HepG2 (cell line): ENCODE measurements around the gene CCR2. TPM values are rescaled to one million over a fixed set of nuclear protein-coding genes. Genes with fewer than 3 reads are reported as not detected.

Source experiments
- ATAC-seq: fragments of 200-7000 bp; cut with Tn5 transposase; 3 replicates; pipeline ENCODE4 v1.9.1; 2020; ENCODE audit warnings: mild to moderate bottlenecking, moderate library complexity
- Bru-seq: library from RNA; stranded (reverse); fragments of 400-500 nt; gene quantifications from one replicate; lab custom pipeline; 2021; lab: Mats Ljungman, UMichigan
- BruChase-seq, 2 experiments: library from RNA; stranded (reverse); fragments of 400-500 nt; gene quantifications; one replicate each; lab custom pipeline; 2021; lab: Mats Ljungman, UMichigan
- BruUV-seq: library from RNA; stranded (reverse); fragments of 400-500 nt; replicated peaks from 2 replicates; lab custom pipeline; 2021; lab: Mats Ljungman, UMichigan
- CTCF ChIA-PET: fragments of 300-600 bp; formaldehyde crosslinking; extraction: SDS; loops from one replicate; lab custom pipeline; 2021; ENCODE audit warnings: low total read pairs, inconsistent platforms, low intra/inter-chr PET ratio; lab: Yijun Ruan, JAX
- POLR2A ChIA-PET: fragments of 350-600 bp; sonication (Branson Sonifier 250); formaldehyde crosslinking; loops from one replicate; lab custom pipeline; 2020; ENCODE audit warnings: antibody characterized with exemption, inconsistent platforms; lab: Yijun Ruan, JAX
- DNase-seq: peaks from one replicate; pipeline ENCODE4 v3.0.0-alpha.2; 2015; ENCODE audit warnings: low spot score
- FAIRE-seq: peaks from 3 replicates; lab custom pipeline; 2011; peaks lifted over from hg19 to GRCh38; lab: Jason Lieb, UNC
- H2AFZ ChIP-seq: one replicate; pipeline ENCODE4 v1.6.1; 2011; ENCODE audit warnings: low read length, inconsistent platforms
- H3K27ac ChIP-seq: fragments of 300-600 bp; 3 replicates; pipeline ENCODE4 v1.8.0; 2011; ENCODE audit warnings: mixed run types, mild to moderate bottlenecking, mixed read lengths, low read length, inconsistent platforms; ENCODE audit not compliant: insufficient read depth; ENCODE audit errors: extremely low read length
- H3K27me3 ChIP-seq, 2 experiments: fragments of 200-600 bp in 1 of 2; 2 replicates in 1 of 2; 3 replicates in 1 of 2; pipeline versions ENCODE4 v1.6.0 to v1.8.0; 2011; ENCODE audit warnings: low read length in 2 of 2, mild to moderate bottlenecking in 2 of 2, moderate library complexity in 2 of 2, inconsistent platforms in 1 of 2; ENCODE audit not compliant: insufficient read depth in 2 of 2, control insufficient read depth in 1 of 2
- H3K36me3 ChIP-seq, 2 experiments: fragments of 200-600 bp in 1 of 2; replicated peaks in 1 of 2; 2 replicates in 1 of 2; 3 replicates in 1 of 2; pipeline versions ENCODE4 v1.5.1 to v1.8.0; 2011; ENCODE audit warnings: low read length in 2 of 2, inconsistent platforms in 1 of 2; ENCODE audit not compliant: insufficient read depth in 2 of 2, control insufficient read depth in 1 of 2
- H3K4me1 ChIP-seq: 2 replicates; pipeline ENCODE4 v1.5.1; 2012; ENCODE audit warnings: low read length, inconsistent platforms; ENCODE audit not compliant: insufficient read depth
- H3K4me2 ChIP-seq: 2 replicates; pipeline ENCODE4 v1.6.0; 2011; ENCODE audit warnings: low read depth, low read length, inconsistent platforms
- H3K4me3 ChIP-seq, 3 experiments: fragments of 200-600 bp in 1 of 3; sonication (generic), shearing (Covaris generic) in 1 of 3; replicated peaks in 1 of 3; 2 replicates each; pipeline ENCODE4 v1.5.1; 2011 to 2016; ENCODE audit warnings: low read length in 3 of 3, inconsistent platforms in 2 of 3, low read depth in 2 of 3, mild to moderate bottlenecking in 2 of 3, control low read depth in 1 of 3, mixed read lengths in 1 of 3; ENCODE audit not compliant: insufficient read depth in 1 of 3
- H3K79me2 ChIP-seq: one replicate; pipeline ENCODE4 v1.6.1; 2011; ENCODE audit warnings: low read length, inconsistent platforms; ENCODE audit not compliant: insufficient read depth
- H3K9ac ChIP-seq: 2 replicates; pipeline ENCODE4 v1.6.0; 2011; ENCODE audit warnings: mild to moderate bottlenecking, low read depth, low read length, inconsistent platforms; ENCODE audit not compliant: insufficient read depth
- H3K9me3 ChIP-seq: 2 replicates; pipeline ENCODE4 v1.5.1; 2012; ENCODE audit warnings: mild to moderate bottlenecking, low read length
- H4K20me1 ChIP-seq: 2 replicates; pipeline ENCODE4 v1.6.0; 2011; ENCODE audit warnings: inconsistent platforms, mild to moderate bottlenecking, low read length, moderate library complexity; ENCODE audit not compliant: insufficient read depth
- CBX1 ChIP-seq: IDR thresholded peaks from one replicate; pipeline ENCODE4 v1.6.1; 2016; ENCODE audit warnings: antibody characterized with exemption, low read depth
- NR1H2 ChIP-seq: sonication (generic); formaldehyde crosslinking; IDR thresholded peaks from 2 replicates; pipeline ENCODE4 v1.8.1; 2022; ENCODE audit warnings: low read depth, missing genetic modification reagents, borderline replicate concordance
- TBP ChIP-seq: sonication (generic); formaldehyde crosslinking; IDR thresholded peaks from 2 replicates; pipeline ENCODE4 v1.5.0; 2020; ENCODE audit warnings: missing genetic modification reagents
- ZNF567 ChIP-seq: sonication (generic); formaldehyde crosslinking; IDR thresholded peaks from 2 replicates; pipeline ENCODE4 v1.8.1; 2023; ENCODE audit warnings: mild to moderate bottlenecking, missing genetic modification reagents, borderline replicate concordance
- WGBS: methylation state at CpG from one replicate; pipeline ENCODE4 v1.1.6; 2017; ENCODE audit warnings: low lambda C conversion rate; 5-methylcytosine and 5-hydroxymethylcytosine counted together
- in situ Hi-C: cut with HindIII; loops from 2 replicates; pipeline ENCODE4 v1.10.0; 2017; ENCODE audit warnings: low pct_unique_long_range_greater_than_20kb; ENCODE audit not compliant: extremely low pct_ligation_motif_present
- intact Hi-C: fragments of 100-400 bp; cut with micrococcal nuclease; formaldehyde crosslinking; loops from one replicate; pipeline ENCODE4 v1.10.0; 2022; ENCODE audit not compliant: unreplicated experiment
- long read RNA-seq, 2 experiments: library from RNA in 1 of 2; library from polyadenylated mRNA in 1 of 2; stranded (forward) in 1 of 2; unstranded in 1 of 2; transcript quantifications; one replicate each; pipeline ENCODE4 v2.0.0, GENCODE V29; 2019 to 2022
- polyA minus RNA-seq, 3 experiments: library from RNA; depleted of rRNA, polyadenylated mRNA; stranded (reverse); fragments of >200 nt; gene quantifications; 2 replicates each; pipeline ENCODE4 v1.2.3, GENCODE V29; 2011; ENCODE audit warnings: low replicate concordance in 1 of 3
- polyA plus RNA-seq, 8 experiments: library from polyadenylated mRNA; depleted of rRNA in 3 of 8; stranded (reverse) in 7 of 8; unstranded in 1 of 8; fragments of >200 nt; fragmentation: Illumina TruSeq in 4 of 8; extraction: Trizol in 4 of 8; gene quantifications; 2 replicates each; pipeline versions ENCODE4 v1.2.1 to v1.2.3, GENCODE V29; 2011 to 2016; ENCODE audit warnings: low read depth in 4 of 8, missing spikeins in 1 of 8, mixed read lengths in 1 of 8; ENCODE audit not compliant: insufficient read depth in 1 of 8
- total RNA-seq, 5 experiments: library from RNA; depleted of rRNA; stranded (reverse); fragments of >200 nt; fragmentation: Illumina TruSeq; extraction: Trizol; gene quantifications; 2 replicates each; pipeline ENCODE4 v1.2.3, GENCODE V29; 2016; ENCODE audit warnings: low read depth in 1 of 5
- TF ChIP-seq, protein P1 (sequence below): sonication (generic); formaldehyde crosslinking; IDR thresholded peaks from 2 replicates; pipeline ENCODE4 v1.9.0; 2021; ENCODE audit warnings: missing genetic modification reagents, mild to moderate bottlenecking, borderline replicate concordance

CCR2 gene
- total RNA-seq (2016; rRNA removed; fragmentation: Illumina TruSeq; extraction: Trizol) (not detected in 2 replicates), polyA plus RNA-seq (2011; rRNA removed) (not detected in 2 replicates), polyA minus RNA-seq (2011; rRNA and poly(A)+ RNA removed; ENCODE audit: low replicate concordance) (not detected in 2 replicates), Bru-seq, nascent RNA (not detected), BruChase-seq, experiment 1, labeled RNA remaining after a 6-hour chase (not detected), BruChase-seq, experiment 2, labeled RNA remaining after a 2-hour chase (not detected)
- total RNA-seq (2016; cell fraction: cytosol; rRNA removed; fragmentation: Illumina TruSeq; extraction: Trizol; ENCODE audit: low read depth) = not detected in 2 replicates
- not detected in 2 replicates for total RNA-seq (2016; cell fraction: insoluble cytoplasmic fraction; rRNA removed; fragmentation: Illumina TruSeq; extraction: Trizol)
- total RNA-seq (2016; cell fraction: membrane; rRNA removed; fragmentation: Illumina TruSeq; extraction: Trizol) = not detected in 2 replicates
- total RNA-seq (2016; cell fraction: nucleus; rRNA removed; fragmentation: Illumina TruSeq; extraction: Trizol) = not detected in 2 replicates
- not detected in 2 replicates for polyA plus RNA-seq (2011; cell fraction: cytosol; rRNA removed)
- polyA plus RNA-seq (2011; cell fraction: nucleus; rRNA removed) = not detected in 2 replicates
- not detected in 2 replicates for polyA plus RNA-seq (2012)
- polyA plus RNA-seq (2016; cell fraction: cytosol; fragmentation: Illumina TruSeq; extraction: Trizol; ENCODE audit: low read depth) = not detected in 2 replicates
- polyA plus RNA-seq (2016; cell fraction: insoluble cytoplasmic fraction; fragmentation: Illumina TruSeq; extraction: Trizol; ENCODE audit: low read depth) = not detected in 2 replicates
- not detected in 2 replicates for polyA plus RNA-seq (2016; cell fraction: membrane; fragmentation: Illumina TruSeq; extraction: Trizol; ENCODE audit: low read depth)
- polyA plus RNA-seq (2016; cell fraction: nucleus; fragmentation: Illumina TruSeq; extraction: Trizol; ENCODE audit: insufficient read depth, low read depth) = not detected in 2 replicates
- not detected in 2 replicates for polyA minus RNA-seq (2011; cell fraction: cytosol; rRNA and poly(A)+ RNA removed)
- not detected in 2 replicates for polyA minus RNA-seq (2011; cell fraction: nucleus; rRNA and poly(A)+ RNA removed)
- long read RNA-seq, experiment 1 = 0 reads
- long read RNA-seq, experiment 2 = 0 reads

DNA sequence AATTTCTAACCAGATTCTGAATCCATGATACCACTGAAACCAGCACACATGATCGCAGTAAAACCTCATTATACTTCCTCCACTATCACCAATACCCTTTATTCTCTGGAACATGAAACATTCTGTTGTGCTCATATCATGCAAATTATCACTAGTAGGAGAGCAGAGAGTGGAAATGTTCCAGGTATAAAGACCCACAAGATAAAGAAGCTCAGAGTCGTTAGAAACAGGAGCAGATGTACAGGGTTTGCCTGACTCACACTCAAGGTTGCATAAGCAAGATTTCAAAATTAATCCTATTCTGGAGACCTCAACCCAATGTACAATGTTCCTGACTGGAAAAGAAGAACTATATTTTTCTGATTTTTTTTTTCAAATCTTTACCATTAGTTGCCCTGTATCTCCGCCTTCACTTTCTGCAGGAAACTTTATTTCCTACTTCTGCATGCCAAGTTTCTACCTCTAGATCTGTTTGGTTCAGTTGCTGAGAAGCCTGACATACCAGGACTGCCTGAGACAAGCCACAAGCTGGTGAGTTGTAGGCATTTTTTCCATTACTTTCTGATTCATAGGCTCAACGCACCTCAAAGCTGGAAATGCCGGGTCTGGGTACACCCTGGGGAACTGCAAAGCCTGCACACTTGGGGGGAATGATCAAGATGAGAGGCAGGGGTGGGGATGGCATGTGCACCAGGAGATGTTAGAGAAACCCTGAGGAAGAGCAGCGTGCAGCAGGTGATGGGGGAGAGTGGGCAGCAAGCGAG is at the start of gene CCR2:
Gene CCR2 (plus strand): TSS at position 465 of the 764 bp plus-strand sequence. CDS start 3,417 bp downstream, outside the sequence.
- Histone ChIP-seq H2AFZ (no peak within 1 kb of the TSS), H4K20me1 (no peaks in the 10 kb centered on the region)
- TF ChIP-seq TBP (CRISPR knock-in tag) = no peak
- TF ChIP-seq NR1H2 (CRISPR knock-in tag) = no peak
- no peak for TF ChIP-seq CBX1
- TF ChIP-seq ZNF567 (CRISPR knock-in tag) = no peak
- TF ChIP-seq, protein P1, sequence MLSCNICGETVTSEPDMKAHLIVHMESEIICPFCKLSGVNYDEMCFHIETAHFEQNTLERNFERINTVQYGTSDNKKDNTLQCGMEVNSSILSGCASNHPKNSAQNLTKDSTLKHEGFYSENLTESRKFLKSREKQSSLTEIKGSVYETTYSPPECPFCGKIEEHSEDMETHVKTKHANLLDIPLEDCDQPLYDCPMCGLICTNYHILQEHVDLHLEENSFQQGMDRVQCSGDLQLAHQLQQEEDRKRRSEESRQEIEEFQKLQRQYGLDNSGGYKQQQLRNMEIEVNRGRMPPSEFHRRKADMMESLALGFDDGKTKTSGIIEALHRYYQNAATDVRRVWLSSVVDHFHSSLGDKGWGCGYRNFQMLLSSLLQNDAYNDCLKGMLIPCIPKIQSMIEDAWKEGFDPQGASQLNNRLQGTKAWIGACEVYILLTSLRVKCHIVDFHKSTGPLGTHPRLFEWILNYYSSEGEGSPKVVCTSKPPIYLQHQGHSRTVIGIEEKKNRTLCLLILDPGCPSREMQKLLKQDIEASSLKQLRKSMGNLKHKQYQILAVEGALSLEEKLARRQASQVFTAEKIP (CRISPR knock-in tag) = no peak
- TF ChIP-seq, all 625 proteins: peak for 0
- peaks cover 0 to 7% of the 10 kb centered on the region in 2 experiments; a peak in 2 of 5 replicates for H3K27me3 ChIP-seq
- no peak within 1 kb of the TSS for H3K4me2 ChIP-seq
- H3K4me1 ChIP-seq = no peaks in the 10 kb centered on the region
- no peak within 1 kb of the TSS for H3K4me3 ChIP-seq
- no peaks in the 10 kb centered on the region for H3K79me2 ChIP-seq
- no peaks in the 10 kb centered on the region for H3K36me3 ChIP-seq
- WGBS = 3% methylated on average over 7 of the region's 7 CpGs
- no peaks in the 10 kb centered on the region for H3K9me3 ChIP-seq
- intact Hi-C loops = no loop called here
- no peak within 1 kb of the TSS for H3K27ac ChIP-seq
- ChIA-PET POLR2A (no interaction called here), CTCF (no interaction called here)
- DNase-seq (no peak), ATAC-seq (no peak), FAIRE-seq (no peak)
- in situ Hi-C loops = no loop called here
- BruUV-seq = no TSS peak
- H3K9ac ChIP-seq = no peak within 1 kb of the TSS
